Activated CD8-positive, alpha-beta memory T cell treated with anti-CD3 and anti-CD28 coated beads, Interleukin-2, amount 50 U/mL, for 4 hours (primary cell): ENCODE measurements around the gene HEXB.
A peak's percentile ranks its signal among the peaks of the same experiment; 100 is the strongest.

ENCODE experiments used
- DNase-seq: peaks from one replicate; pipeline ENCODE4 v3.0.0-alpha.2; 2020

Gene HEXB

DNA sequence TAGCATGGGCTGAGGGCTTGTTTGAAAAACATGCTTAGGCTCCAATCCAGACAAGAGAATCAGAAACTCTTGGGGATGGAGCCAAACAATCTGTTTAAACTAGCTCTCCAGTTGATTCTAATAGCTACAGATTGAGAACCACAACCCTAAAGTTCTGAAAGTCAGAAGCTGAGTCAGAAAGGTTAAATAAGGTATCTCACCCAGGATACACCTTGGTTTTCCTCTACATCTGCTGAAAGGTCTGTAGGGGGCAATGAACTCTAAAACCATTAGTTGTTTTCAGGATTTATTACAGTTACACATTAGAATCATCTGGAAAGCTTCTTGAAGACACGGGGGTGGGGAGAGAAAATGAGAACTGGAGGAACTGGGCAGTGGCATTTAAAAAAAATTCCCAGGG, 76.2 kb downstream of the HEXB start:
- DNase-seq = no peak

DNA sequence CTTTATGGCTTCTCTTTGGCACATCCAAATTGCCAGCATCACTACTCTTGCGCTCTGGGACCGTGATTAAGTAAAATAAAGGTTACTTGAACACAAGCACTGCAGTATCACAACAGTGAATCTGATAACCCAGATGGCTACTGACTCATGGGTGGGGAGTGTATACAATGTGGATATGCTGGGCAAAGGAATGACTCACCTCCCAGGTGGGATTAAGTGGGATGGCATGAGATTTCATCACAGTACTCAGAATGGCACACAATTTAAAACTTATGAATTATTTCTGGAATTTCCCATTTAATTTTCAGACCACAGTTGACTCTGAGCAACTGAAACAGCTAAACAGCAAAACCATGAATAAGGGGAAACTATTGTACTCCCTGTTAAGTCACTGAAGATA, 77.6 kb downstream of the HEXB start:
- DNase-seq = no peak

DNA sequence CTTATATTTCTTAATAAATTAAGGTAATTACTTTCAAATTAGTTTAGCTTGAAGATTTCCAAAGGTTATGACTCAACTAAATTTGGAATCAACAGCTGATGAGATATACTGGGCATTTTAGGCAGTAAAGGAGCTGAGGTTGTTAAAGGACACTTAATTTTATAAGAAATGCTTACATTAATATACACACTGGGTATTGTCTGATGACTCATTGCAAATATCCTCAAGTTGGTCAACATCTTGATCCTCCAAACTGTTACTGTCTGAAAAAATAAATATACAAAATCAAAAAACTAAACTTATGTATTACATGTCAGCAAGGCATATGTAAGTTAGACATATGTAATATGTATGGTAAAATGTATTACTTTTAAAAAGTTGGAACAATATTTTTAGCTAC, 78.5 kb downstream of the HEXB start:
- DNase-seq = no peak

DNA sequence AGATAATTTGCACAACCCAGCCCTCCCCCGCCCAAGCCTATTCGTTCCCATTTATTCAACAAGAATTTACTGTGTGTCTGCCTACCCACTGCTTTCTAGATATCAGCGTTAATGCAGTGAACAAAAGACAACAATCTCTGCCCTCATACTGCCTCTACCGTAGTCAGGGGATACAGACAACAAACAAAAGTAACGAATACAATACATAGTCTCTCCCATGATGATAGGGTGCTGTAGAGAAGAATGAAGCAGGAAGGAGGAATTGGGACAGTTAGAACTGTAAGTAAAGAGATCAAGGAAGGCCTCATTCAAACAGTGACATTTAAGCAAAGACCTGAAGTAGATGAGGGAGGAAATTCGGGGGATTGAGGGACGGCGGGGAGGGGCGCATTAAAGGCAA, 80.2 kb downstream of the HEXB start:
- no peak for DNase-seq

DNA sequence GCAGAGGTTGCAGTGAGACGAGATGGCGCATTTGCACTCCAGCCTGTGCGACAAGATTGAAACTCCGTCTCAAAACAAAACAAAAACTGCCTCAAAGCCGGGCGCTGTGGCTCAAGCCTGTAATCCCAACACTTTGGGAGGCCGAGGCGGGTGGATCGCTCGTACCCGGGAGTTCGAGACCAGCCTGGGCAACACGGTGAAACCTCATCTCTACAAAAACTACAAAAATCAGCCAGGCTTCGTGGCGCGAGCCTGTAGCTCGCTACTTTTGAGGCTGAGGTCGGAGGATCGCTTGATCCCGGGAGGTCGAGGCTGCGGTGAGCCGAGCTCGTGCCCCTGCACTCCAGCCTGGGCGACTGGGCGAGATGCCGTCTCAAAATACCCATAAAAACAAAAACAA, 80.9 kb downstream of the HEXB start:
- DNase-seq = no peak

DNA sequence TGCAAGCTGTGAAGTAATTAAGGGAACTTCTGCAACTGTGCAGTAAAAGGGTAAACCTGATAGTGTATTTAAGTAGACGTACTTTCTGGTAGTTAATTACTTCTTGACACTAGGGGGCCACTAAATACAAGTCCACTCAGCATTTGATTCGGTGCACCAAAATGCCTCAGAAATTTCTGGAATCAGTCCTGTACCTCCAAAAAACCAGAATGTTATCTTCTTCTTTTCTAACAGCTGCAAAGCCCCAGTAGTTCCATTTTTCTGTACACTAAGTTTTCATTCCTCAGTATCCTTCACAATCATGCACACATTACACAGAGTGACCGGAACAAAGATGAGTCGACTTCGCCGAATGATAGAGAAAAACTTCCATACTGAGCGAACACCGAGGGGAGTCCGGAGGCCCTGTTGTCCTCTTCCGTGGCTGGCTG, 81.4 kb downstream of the HEXB start:
- DNase-seq = no peak

DNA sequence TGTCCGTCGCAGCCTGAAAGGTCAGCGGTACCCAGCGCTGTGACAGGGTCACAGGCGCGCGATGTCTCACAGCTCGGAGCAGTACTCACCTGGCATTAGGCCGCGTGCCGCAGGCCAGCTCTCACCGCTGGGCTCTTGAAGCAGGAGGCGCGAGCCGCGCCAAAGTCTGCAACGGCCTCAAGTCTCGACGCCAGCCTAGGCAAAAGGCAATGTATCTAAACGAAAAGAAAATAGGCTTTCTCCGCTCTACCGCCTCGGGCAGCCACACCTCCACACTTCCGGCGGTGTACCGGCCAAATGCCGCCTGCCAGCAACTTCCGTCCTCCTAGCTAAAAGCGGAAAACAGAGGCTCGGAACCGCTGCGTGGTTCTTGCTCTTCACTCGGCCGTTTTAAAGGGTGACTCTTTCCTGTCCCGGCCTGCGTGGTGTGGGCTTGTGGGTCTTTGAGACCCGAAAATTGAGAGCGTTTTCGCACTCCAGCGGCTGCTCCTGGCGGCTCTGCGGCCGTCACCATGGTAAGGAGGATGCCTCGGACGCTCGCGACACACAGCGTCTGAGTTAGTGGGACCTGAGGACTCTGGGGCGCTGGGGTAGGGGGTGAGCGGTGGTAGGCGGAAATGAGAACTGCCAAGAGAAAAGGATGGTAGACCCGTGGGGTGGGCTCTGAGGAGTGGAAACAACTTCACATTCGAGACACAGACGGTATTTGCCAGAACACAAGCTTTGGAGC, 82.0 kb downstream of the HEXB start, which contains the start of the genes GFM2 and NSA2:
TSS of gene GFM2 (minus strand) at position 269 of the 730 bp plus-strand sequence. CDS start 3,375 bp downstream, outside the sequence.
TSS of gene NSA2 (plus strand) at position 401 of the 730 bp plus-strand sequence. CDS start at position 513, 112 bp downstream.
- peak; percentile 91 for DNase-seq

DNA sequence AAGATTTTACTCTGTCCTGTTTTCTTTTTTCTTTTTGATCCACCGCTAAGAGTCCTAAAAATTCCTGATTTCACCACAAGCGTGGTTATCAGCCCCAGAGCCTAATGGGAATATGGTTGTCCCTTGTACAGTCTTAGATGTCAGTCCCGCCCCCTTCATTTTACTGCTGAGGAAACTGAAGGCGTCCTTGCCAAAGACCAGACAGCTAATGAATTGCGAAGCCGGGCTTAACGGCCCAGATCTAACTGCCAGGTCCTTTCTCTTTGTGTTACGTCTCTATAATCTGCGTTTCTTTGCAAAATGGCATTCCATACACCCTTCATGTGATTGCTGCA, 82.5 kb downstream of the HEXB start:
- DNase-seq = peak; percentile 27
